ENCODE data around the gene ATP10A. TPM values are rescaled to one million over a fixed set of nuclear protein-coding genes. Genes with fewer than 3 reads are reported as not detected.

ATP10A gene
- total and polyA plus RNA-seq, 9 donors: 0.28 to 3.2 (median 1.1) TPM

DNA sequence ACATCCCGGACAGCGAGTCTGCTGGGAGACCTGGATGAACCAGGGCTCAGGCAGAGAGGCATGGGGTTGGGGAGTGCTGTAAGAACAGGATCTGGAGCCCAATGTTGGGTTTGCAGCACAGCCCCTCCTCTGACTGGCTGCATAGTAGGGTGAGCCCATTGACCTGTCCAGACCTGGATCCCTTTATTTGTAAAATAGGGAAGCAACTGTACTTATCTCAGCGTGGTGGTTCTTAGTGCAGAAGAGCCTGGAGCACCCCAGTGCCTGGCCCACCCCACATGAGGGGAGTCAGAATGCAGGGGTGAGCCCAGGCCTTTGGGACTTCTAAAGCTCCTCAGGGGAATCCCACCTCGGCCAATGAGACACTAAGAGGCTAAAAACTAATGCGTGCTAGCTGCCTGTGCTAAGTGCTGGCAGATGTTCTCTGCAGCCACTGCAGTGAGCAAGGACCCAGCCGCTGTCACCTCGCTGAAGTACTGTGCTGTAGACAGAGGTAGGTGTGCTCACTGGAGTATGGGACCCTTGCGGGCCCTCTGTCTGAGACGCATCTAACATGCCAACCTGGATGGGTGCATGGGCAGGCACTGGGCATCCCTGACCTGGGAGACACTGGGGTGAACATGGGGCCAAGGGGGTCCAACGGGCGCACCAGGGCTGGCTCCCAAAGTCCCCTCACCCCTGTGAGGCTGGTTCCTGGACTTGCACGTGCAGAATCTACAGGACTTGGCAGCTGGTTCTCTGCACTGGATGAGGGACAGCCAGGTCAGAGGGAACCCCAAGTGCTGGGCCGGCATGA is 95.6 kb downstream of the ATP10A start:
- intact Hi-C loops (cut with DNase I): no loop called here
- WGBS, 3 donors: 82 to 89% (median 86%) methylated on average over 13 of the region's 13 CpGs
- Histone ChIP-seq H3K4me1 (ENCODE audit: insufficient read depth) (no peaks in the 10 kb centered on the region), H3K27ac (no peak overlapping the region), H3K36me3 (no peaks in the 10 kb centered on the region), H3K9me3 (no peaks in the 10 kb centered on the region), H3K4me3 (no peak overlapping the region), H3K27me3 (no peaks in the 10 kb centered on the region)
- TF ChIP-seq EP300 (IDR thresholded peaks at IDR 0.05) (no peak), POLR2A (IDR thresholded peaks at IDR 0.05) (no peak)
- TF ChIP-seq, protein P1, sequence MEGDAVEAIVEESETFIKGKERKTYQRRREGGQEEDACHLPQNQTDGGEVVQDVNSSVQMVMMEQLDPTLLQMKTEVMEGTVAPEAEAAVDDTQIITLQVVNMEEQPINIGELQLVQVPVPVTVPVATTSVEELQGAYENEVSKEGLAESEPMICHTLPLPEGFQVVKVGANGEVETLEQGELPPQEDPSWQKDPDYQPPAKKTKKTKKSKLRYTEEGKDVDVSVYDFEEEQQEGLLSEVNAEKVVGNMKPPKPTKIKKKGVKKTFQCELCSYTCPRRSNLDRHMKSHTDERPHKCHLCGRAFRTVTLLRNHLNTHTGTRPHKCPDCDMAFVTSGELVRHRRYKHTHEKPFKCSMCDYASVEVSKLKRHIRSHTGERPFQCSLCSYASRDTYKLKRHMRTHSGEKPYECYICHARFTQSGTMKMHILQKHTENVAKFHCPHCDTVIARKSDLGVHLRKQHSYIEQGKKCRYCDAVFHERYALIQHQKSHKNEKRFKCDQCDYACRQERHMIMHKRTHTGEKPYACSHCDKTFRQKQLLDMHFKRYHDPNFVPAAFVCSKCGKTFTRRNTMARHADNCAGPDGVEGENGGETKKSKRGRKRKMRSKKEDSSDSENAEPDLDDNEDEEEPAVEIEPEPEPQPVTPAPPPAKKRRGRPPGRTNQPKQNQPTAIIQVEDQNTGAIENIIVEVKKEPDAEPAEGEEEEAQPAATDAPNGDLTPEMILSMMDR (IDR thresholded peaks at IDR 0.05): no peak
- DNase-seq: no peak

- Histone ChIP-seq H3K27ac (no peak overlapping the region), H3K36me3 (no peaks in the 10 kb centered on the region), H3K9me3 (no peaks in the 10 kb centered on the region), H3K27me3 (no peaks in the 10 kb centered on the region), H3K4me3 (no peak overlapping the region), H3K4me1 (ENCODE audit: insufficient read depth) (no peaks in the 10 kb centered on the region)
- WGBS, 3 donors: 88 to 94% (median 89%) methylated on average over 7 of the region's 7 CpGs
- DNase-seq: no peak
- intact Hi-C loops (cut with DNase I): no loop called here
- TF ChIP-seq POLR2A (IDR thresholded peaks at IDR 0.05) (no peak), EP300 (IDR thresholded peaks at IDR 0.05) (no peak)
- TF ChIP-seq, protein P1 (IDR thresholded peaks at IDR 0.05): no peak
These were observed 96.7 kb downstream of the ATP10A start for GRCh38 chr15:25766417-25766816.

- no peak for DNase-seq
- WGBS, 3 donors: 85 to 91% (median 87%) methylated on average over 14 of the region's 14 CpGs
- Histone ChIP-seq H3K36me3 (no peaks in the 10 kb centered on the region), H3K4me1 (ENCODE audit: insufficient read depth) (no peaks in the 10 kb centered on the region), H3K4me3 (no peak overlapping the region), H3K9me3 (no peaks in the 10 kb centered on the region), H3K27ac (no peak overlapping the region), H3K27me3 (no peaks in the 10 kb centered on the region)
- TF ChIP-seq EP300 (IDR thresholded peaks at IDR 0.05) (no peak), POLR2A (IDR thresholded peaks at IDR 0.05) (no peak)
- TF ChIP-seq, protein P1 (IDR thresholded peaks at IDR 0.05): no peak
- intact Hi-C loops (cut with DNase I): no loop called here
These were observed 98.0 kb downstream of the ATP10A start for GRCh38 chr15:25764980-25765735.

GRCh38 chr15:25763954-25764353 is 99.2 kb downstream of the ATP10A start:
- WGBS, 3 donors: 89 to 97% (median 93%) methylated on average over 7 of the region's 7 CpGs
- H3K4me1 ChIP-seq (ENCODE audit: insufficient read depth): no peaks in the 10 kb centered on the region
- no peaks in the 10 kb centered on the region for H3K36me3 ChIP-seq
- DNase-seq: no peak
- no peak for TF ChIP-seq POLR2A (IDR thresholded peaks at IDR 0.05)
- no peak overlapping the region for H3K4me3 ChIP-seq
- no peaks in the 10 kb centered on the region for H3K27me3 ChIP-seq
- H3K27ac ChIP-seq: no peak overlapping the region
- no peaks in the 10 kb centered on the region for H3K9me3 ChIP-seq
- intact Hi-C loops (cut with DNase I): no loop called here

GRCh38 chr15:25763331-25763751 is 99.8 kb downstream of the ATP10A start:
- intact Hi-C loops (cut with DNase I): no loop called here
- no peak for DNase-seq

More at GRCh38 chr15:25763331-25763751, 99.8 kb downstream of the ATP10A start:
- Histone ChIP-seq H3K9me3 (no peaks in the 10 kb centered on the region), H3K4me3 (no peak overlapping the region), H3K27me3 (no peaks in the 10 kb centered on the region), H3K36me3 (no peaks in the 10 kb centered on the region), H3K27ac (no peak overlapping the region), H3K4me1 (ENCODE audit: insufficient read depth) (no peaks in the 10 kb centered on the region)
- TF ChIP-seq POLR2A (IDR thresholded peaks at IDR 0.05): no peak
- TF ChIP-seq EP300 (IDR thresholded peaks at IDR 0.05): no peak
- TF ChIP-seq, protein P1 (IDR thresholded peaks at IDR 0.05): no peak
- WGBS, 3 donors: 51 to 65% (median 63%) methylated on average over 4 of the region's 4 CpGs

Data from ovary (tissue), 9 donors.